Body of pancreas (tissue), 4 donors: ENCODE results near the gene PDE4D. TPM values are rescaled to one million over a fixed set of nuclear protein-coding genes. Genes with fewer than 3 reads are reported as not detected.
"Not testable (repeated sequence)": the region's sequence is repeated elsewhere in the genome, so short reads cannot be mapped to it uniquely, and the experiment has no call there.

Source experiments
- ATAC-seq: fragments of 150-250 bp; one replicate; pipeline ENCODE4 v1.9.1; 2016
- DNase-seq, 4 donors: peaks; one replicate each; pipeline ENCODE4 v3.0.0-alpha.2; 2019
- H3K27ac ChIP-seq, 4 donors: fragments of 200-600 bp; sonication (generic); 1 replicate in 3 of 4; 2 replicates in 1 of 4; pipeline versions ENCODE4 v1.5.1 to v1.6.1; 2016 to 2019; ENCODE audit warnings: mild to moderate bottlenecking in 1 of 4, mixed read lengths in 1 of 4, moderate library complexity in 1 of 4
- H3K27me3 ChIP-seq, 2 donors: fragments of 200-600 bp; sonication (generic); one replicate each; pipeline ENCODE4 v1.6.0; 2016; ENCODE audit warnings: mild to moderate bottlenecking in 1 of 2
- H3K36me3 ChIP-seq, 2 donors: fragments of 200-600 bp; sonication (generic); replicated peaks in 1 of 2; 2 replicates each; pipeline ENCODE4 v1.5.1; 2016; ENCODE audit warnings: low read depth in 2 of 2; ENCODE audit not compliant: insufficient read depth in 1 of 2
- H3K4me1 ChIP-seq: fragments of 200-600 bp; sonication (generic); one replicate; pipeline ENCODE4 v1.6.0; 2016
- H3K4me3 ChIP-seq, 2 donors: fragments of 200-600 bp; sonication (generic); 1 replicate in 1 of 2; 2 replicates in 1 of 2; pipeline ENCODE4 v1.5.1; 2016 to 2019
- H3K9me3 ChIP-seq, 3 donors: fragments of 200-600 bp; sonication (generic); 1 replicate in 2 of 3; 2 replicates in 1 of 3; pipeline ENCODE4 v1.5.1; 2016
- POLR2A ChIP-seq, 3 donors: fragments of 450-650 bp; IDR thresholded peaks; one replicate each; pipeline ENCODE4 v1.6.1; 2016; ENCODE audit warnings: antibody characterized with exemption in 3 of 3, mild to moderate bottlenecking in 2 of 3
- WGBS, 2 donors: methylation state at CpG; one replicate each; pipeline ENCODE4 v1.1.5; 2017; 5-methylcytosine and 5-hydroxymethylcytosine counted together
- intact Hi-C: fragments of 100-400 bp; cut with DNase I; formaldehyde crosslinking; loops from one replicate; pipeline ENCODE4 v1.15.1; 2023
- total RNA-seq, 2 donors: library from RNA; depleted of rRNA; stranded (reverse); fragments of >200 nt; gene quantifications; one replicate each; pipeline ENCODE4 v1.1.0, GENCODE V29; 2016
- TF ChIP-seq, protein P1 (sequence below), 7 experiments: fragments of 450-650 bp in 4 of 7; fragments of 200-600 bp in 3 of 7; sonication (generic) in 3 of 7; IDR thresholded peaks; one replicate each; pipeline ENCODE4 v1.5.1; 2016 to 2019; ENCODE audit warnings: antibody characterized with exemption in 7 of 7

Gene PDE4D
- total RNA-seq, 2 donors from 2014 or later = 8.6 to 9.2 TPM

- H3K36me3 ChIP-seq = no peaks in the 10 kb centered on the region
- DNase-seq = no peak
- 86 to 100% methylated on average over 1 of the region's 1 CpG for WGBS, 2 donors
- no peaks in the 10 kb centered on the region for H3K27me3 ChIP-seq
- intact Hi-C loops = no loop called here
- no peaks in the 10 kb centered on the region for H3K9me3 ChIP-seq
- H3K27ac ChIP-seq = no peak overlapping the region
- no peak for ATAC-seq
- H3K4me3 ChIP-seq = no peak overlapping the region
- TF ChIP-seq, protein P1, sequence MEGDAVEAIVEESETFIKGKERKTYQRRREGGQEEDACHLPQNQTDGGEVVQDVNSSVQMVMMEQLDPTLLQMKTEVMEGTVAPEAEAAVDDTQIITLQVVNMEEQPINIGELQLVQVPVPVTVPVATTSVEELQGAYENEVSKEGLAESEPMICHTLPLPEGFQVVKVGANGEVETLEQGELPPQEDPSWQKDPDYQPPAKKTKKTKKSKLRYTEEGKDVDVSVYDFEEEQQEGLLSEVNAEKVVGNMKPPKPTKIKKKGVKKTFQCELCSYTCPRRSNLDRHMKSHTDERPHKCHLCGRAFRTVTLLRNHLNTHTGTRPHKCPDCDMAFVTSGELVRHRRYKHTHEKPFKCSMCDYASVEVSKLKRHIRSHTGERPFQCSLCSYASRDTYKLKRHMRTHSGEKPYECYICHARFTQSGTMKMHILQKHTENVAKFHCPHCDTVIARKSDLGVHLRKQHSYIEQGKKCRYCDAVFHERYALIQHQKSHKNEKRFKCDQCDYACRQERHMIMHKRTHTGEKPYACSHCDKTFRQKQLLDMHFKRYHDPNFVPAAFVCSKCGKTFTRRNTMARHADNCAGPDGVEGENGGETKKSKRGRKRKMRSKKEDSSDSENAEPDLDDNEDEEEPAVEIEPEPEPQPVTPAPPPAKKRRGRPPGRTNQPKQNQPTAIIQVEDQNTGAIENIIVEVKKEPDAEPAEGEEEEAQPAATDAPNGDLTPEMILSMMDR (IDR thresholded peaks at IDR 0.05) = no peak
- TF ChIP-seq POLR2A (IDR thresholded peaks at IDR 0.05) = no peak
- no peaks in the 10 kb centered on the region for H3K4me1 ChIP-seq
These were observed 477.1 kb downstream of the PDE4D start for GRCh38 chr5:59416451-59416850.

GRCh38 chr5:59416026-59416425, 477.5 kb downstream of the PDE4D start:
- Histone ChIP-seq H3K27me3 (no peaks in the 10 kb centered on the region), H3K4me3 (no peak overlapping the region), H3K4me1 (no peaks in the 10 kb centered on the region), H3K9me3 (no peaks in the 10 kb centered on the region), H3K27ac (no peak overlapping the region), H3K36me3 (no peaks in the 10 kb centered on the region)
- intact Hi-C loops = no loop called here
- 86 to 92% methylated on average over 4 of the region's 4 CpGs for WGBS, 2 donors
- DNase-seq = no peak
- TF ChIP-seq, protein P1 (IDR thresholded peaks at IDR 0.05) = no peak
- no peak for TF ChIP-seq POLR2A (IDR thresholded peaks at IDR 0.05)
- no peak for ATAC-seq

GRCh38 chr5:59412428-59412827, 481.1 kb downstream of the PDE4D start:
- H3K4me3 ChIP-seq = no peak overlapping the region
- WGBS, 2 donors = 59% methylated on average over 2 of the region's 2 CpGs
- intact Hi-C loops = no loop called here
- no peak for TF ChIP-seq POLR2A (IDR thresholded peaks at IDR 0.05)
- TF ChIP-seq, protein P1 (IDR thresholded peaks at IDR 0.05) = no peak
- H3K36me3 ChIP-seq = no peaks in the 10 kb centered on the region
- no peaks in the 10 kb centered on the region for H3K27me3 ChIP-seq
- peaks cover 0 to 3% (median 0%) of the 10 kb centered on the region in 3 donors for H3K9me3 ChIP-seq
- DNase-seq = no peak
- ATAC-seq = no peak
- H3K4me1 ChIP-seq = no peaks in the 10 kb centered on the region
- no peak overlapping the region for H3K27ac ChIP-seq

GRCh38 chr5:59408997-59409396, 484.5 kb downstream of the PDE4D start:
- not testable (repeated sequence) for H3K9me3 ChIP-seq, ATAC-seq, H3K36me3 ChIP-seq, DNase-seq, H3K27ac ChIP-seq, H3K4me3 ChIP-seq, H3K4me1 ChIP-seq, H3K27me3 ChIP-seq
- 88 to 91% methylated on average over 3 of the region's 3 CpGs for WGBS, 2 donors
- intact Hi-C loops = loop anchor here (10.0 kb wide), 1 partner anchor 256 kb away; no protein-coding TSS in a partner anchor

DNA sequence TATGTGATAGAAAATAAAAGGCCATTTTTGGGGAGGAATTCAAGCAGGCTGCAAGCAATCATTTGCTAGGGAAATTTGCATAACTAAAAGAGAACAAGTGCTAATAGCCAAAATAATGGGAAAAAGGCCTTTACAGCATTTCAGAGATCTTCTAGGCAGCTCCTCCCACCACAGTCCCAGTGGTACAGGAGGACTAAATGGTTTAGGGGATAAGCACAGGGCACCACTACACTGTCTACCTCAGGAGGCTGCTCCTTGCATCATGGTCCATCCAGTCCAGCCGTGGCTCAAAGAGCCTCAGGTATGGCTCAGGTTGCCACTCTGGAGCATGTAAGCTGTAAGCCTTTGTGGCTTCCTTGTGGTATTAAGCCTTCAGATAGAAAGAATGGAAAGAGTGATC, 485.6 kb downstream of the PDE4D start:
- 94 to 100% methylated on average over 1 of the region's 1 CpG for WGBS, 2 donors
- ATAC-seq = no peak
- no peak for DNase-seq
- H3K4me1 ChIP-seq = no peaks in the 10 kb centered on the region
- H3K27ac ChIP-seq = no peak overlapping the region
- H3K27me3 ChIP-seq = no peaks in the 10 kb centered on the region
- H3K9me3 ChIP-seq = peaks cover 0 to 6% (median 0%) of the 10 kb centered on the region in 3 donors
- intact Hi-C loops = loop anchor here (10.0 kb wide), 1 partner anchor 257 kb away; no protein-coding TSS in a partner anchor
- TF ChIP-seq POLR2A (IDR thresholded peaks at IDR 0.05) = no peak
- TF ChIP-seq, protein P1 (IDR thresholded peaks at IDR 0.05) = no peak
- H3K4me3 ChIP-seq = no peak overlapping the region
- no peaks in the 10 kb centered on the region for H3K36me3 ChIP-seq
